ENCODE data around the gene ADAMTS2.

ADAMTS2 gene

DNA sequence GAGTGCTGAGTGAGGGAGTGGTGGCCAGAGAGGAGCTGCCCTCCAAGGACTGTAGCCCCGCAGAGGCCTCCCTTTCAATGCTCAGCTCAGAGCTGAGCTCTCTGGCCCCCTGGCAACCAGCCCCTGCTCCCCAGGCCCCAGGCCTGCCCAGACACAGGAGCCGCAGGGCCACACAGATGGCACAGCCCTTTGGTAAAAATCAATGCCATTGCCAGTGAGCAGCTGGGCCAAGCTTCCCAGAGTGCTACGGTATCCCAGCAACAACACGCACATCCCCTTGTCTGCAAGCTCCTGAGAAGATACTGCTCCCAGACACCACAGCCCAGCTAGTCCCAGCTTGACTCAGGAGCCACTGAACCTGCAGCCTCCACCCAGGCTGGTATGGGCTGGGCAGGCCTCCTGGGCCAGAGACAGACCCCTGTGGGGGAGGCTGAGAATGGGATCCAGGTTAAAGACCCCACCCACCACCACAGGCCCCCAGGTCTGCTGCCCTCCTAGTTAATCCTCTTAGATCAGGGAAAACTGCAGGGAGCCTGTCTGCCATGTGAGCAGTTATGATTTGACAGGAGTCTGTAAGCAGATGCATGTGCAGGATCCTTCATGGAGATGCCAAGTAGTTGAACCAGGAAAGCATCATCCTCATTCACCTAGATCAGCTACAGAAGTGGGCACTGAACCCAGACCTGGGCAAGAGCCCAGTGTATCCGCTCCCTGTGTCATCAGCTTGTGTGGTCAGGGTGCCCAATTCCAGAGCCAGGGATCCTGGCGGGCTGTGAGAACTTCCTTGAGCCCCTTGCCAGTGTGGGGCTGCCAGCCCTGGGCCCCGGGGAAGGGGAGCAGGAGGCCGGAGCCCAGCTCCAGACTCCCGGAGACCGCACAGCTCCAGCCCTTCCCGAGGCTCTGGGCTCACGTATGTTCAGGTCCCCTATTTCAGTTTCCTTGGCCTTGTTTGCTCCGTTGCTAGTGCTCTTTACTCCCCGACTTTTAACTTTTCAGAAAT is 26.7 kb upstream of the ADAMTS2 start:
- peak; percentile 7 for DNase-seq

DNA sequence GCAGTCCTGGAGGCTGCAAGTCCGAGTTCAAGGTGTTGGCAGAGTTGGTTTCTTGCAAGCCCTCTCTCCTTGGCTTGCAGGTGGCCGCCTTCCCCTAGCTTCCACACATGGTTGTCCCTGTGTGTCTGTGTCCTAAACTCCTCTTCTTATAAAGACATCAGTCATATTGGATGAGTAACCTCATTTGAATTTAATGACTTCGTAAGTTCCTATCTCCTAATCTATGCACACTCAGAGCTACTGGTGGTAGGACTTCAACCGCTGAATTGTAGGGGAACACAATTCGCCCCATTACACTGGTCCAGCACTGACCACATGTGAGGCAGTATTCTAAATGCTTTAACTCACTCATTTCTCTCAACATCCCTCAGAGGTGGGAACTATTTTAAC is 25.9 kb upstream of the ADAMTS2 start:
- no peak for DNase-seq

- no peak for DNase-seq
Observed at GRCh38 chr5:179370490-179371120, 25.3 kb upstream of the ADAMTS2 start.

- no peak for DNase-seq
Observed at GRCh38 chr5:179369530-179369884, 24.2 kb upstream of the ADAMTS2 start.

GRCh38 chr5:179368806-179369529 is 23.7 kb upstream of the ADAMTS2 start:
- DNase-seq: no peak

GRCh38 chr5:179368126-179368805 is 23.0 kb upstream of the ADAMTS2 start:
- DNase-seq: no peak

DNA sequence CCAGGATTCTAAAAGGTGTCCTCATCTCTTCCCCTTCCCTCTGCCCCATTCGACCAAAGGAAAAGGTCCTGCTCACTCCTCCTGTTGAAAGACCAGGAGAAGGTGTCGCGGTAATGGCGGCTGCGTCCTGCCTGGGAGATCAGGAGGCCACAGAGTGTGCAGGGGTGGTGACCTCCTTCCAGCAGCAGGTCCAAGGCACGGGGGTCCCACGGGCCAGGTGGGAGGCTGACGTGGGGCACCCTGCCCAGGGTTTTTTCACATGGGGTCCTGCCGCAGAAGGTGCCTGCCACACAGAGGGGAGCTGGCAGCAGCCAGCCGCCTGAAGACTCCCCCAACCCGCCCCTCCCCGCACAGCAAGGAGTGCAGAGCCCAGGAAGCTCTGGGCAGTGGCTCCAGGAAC is 22.2 kb upstream of the ADAMTS2 start:
- no peak for DNase-seq

DNA sequence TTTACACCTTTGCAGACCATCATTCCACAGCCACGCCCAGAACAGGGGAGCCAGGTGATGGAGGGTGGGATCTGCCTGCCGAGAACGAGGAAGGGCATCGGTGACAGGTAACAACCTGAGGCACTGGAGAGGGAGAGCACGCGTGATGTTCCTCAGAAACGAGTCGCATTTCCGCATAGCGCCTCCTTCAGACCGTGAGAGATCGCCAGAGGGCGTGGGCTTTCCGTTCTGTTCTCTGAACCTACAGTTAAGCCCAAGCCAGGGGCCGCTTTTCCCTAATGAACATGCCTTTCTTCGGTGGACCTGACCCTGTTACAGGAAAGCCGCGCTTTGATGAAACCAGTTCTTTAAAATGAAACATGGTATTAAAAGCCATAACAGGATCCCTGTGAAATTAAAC is 17.1 kb upstream of the ADAMTS2 start:
- DNase-seq: no peak

- no peak for DNase-seq
Observed at GRCh38 chr5:179361037-179361603, 15.9 kb upstream of the ADAMTS2 start.

DNA sequence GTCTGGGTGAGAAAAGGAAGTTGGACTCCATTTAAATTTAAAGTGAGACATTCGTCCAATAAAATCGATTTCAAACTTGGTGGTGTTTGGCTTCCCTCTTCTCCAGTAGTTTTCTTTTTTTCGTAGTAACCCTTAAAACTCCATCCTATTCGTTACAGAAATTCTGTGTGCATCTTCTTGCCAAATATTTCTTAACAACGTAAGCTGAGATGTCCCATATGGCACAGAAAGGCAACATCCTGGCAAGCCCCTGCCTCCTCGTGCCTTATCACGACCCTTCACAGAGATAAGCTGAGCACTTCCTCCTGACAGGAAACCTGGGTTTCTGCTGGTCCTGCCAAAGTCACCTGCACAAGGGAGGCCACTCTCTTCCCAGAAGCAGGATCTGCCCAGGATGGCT is 11.8 kb upstream of the ADAMTS2 start:
- DNase-seq: no peak

DNA sequence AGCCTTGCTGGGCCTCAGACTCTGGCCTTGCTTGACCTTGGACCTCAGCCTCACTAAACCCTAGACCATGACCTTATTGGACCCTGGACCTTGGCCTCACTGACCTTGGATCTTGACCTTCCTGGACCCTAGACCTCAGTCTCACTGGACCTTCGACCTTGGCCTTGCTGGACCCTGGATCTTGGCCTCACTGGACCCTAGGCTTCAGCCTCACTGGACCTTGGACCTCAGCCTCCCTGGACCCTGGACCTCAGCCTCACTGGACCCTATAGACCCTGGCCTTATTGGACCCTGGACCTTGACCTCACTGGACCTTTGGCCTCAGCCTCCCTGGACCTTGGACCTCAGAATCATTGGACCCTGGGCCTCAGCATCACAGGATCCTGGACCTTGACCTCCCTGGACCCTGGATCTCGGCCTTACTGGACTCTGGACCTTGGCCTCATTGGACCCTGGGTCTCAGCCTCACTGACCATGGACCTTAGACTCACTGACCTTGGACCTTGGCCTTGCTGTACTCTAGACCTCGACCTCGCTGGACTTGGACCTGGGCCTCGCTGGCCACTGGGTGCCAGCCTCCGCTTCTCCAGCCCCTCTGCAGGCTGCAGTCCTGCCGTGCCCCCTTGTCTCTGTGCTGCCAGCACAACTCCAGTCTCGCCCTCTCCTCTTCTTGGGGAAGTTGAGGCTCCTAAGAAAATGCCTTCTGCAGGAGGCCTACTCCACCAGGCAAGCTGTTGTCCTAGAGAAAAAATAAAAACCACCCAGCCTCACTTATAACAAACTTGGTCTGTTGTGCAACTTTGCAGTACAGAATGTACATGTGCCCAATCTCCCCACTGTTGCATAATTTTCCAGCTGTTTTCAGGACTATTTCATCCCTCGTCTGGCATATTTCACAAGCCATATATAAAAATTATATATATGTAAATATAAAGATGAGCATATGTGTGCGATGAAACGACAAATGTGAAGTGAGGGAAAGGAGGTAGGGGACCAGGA is 11.0 kb upstream of the ADAMTS2 start:
- no peak for DNase-seq

GRCh38 chr5:179354305-179354882 is 9.1 kb upstream of the ADAMTS2 start:
- no peak for DNase-seq

DNA sequence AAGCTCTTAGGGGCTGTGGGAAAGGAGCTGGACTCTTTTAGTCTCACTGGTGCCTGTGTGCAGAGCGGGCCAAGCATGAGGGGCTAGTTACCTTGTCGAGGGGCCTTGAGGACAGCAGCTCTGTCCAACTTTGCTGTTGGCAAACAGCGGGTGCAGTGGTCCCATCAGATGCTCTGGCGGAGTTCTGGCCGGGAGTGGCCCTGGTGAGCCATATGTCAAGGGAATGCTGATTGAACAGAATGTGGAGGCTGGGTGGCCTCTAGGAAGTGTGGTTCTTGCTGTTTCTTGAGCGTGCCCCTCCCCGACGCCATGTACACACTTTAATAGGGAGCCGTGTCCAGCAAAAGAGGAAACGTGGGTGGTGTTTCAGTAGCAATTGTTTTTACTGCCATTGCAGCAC is 3.6 kb upstream of the ADAMTS2 start:
- no peak for DNase-seq

DNA sequence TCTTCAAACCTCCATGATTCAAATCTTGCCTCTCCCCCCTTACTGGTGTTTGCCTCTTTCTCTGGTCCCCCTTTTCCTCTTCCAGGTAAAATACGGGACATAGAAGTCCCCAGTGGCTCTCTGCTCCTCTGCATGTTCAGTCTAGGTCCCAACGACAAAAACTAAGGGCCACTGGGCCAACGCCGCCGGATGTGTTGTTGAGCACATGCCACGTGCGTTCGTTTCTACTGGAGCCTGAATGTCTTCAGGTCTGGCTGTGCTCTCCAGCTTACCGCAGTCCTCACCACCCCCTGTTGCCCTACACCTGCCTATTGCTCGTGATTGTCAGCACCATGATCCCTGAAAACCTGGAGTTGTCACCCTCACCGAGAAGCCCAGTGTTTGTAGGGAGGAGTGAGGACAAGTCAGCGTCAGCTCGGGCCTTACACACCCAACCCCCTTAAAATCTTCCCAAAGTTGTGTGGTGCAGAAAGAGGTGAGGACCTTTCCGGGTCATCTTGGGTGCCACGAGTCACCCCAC is 2.8 kb upstream of the ADAMTS2 start:
- no peak for DNase-seq

DNA sequence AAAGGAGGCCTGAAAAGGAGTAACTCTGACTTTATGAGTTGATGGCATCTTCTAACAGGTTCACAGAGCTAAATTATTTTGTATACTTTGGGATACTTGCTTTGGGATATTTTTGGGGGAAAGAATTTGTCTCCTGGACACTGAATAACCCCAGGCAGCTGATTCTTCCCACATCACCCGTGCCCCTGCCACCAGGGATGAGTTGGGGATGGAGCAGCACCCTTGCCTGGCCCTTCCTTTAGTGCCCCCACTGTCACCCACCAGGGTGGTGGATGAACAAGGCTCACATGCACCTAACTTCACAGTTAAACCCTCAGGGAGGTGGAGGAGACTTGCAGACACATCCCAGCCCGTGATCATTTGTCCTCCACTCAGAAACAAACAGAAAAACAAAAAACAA is 2.3 kb upstream of the ADAMTS2 start:
- no peak for DNase-seq

DNA sequence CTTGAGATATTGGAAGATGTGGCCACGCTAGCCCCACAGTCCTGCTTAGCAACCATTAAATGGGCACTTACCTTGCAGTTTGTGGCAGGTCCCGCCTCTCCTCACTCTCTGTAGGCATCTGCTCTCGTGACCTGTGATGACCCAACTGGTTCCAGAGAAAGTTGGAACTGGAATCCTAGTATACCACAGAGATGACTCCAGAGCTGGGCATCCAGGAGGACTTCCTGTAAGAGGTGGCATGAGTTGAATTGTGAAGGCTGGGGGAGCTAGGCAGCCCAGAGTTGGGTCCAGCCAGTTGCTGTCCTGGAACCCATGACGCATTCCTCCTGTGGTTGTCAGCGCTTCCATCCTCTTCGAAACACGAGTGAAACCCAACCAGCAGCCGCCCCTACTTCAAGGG is 1.6 kb upstream of the ADAMTS2 start:
- DNase-seq: no peak

- no peak for DNase-seq
Observed at GRCh38 chr5:179346401-179346800, 1.1 kb upstream of the ADAMTS2 start.

- DNase-seq: no peak
Observed at GRCh38 chr5:179345183-179345432, 153 bp downstream of the ADAMTS2 start.

DNA sequence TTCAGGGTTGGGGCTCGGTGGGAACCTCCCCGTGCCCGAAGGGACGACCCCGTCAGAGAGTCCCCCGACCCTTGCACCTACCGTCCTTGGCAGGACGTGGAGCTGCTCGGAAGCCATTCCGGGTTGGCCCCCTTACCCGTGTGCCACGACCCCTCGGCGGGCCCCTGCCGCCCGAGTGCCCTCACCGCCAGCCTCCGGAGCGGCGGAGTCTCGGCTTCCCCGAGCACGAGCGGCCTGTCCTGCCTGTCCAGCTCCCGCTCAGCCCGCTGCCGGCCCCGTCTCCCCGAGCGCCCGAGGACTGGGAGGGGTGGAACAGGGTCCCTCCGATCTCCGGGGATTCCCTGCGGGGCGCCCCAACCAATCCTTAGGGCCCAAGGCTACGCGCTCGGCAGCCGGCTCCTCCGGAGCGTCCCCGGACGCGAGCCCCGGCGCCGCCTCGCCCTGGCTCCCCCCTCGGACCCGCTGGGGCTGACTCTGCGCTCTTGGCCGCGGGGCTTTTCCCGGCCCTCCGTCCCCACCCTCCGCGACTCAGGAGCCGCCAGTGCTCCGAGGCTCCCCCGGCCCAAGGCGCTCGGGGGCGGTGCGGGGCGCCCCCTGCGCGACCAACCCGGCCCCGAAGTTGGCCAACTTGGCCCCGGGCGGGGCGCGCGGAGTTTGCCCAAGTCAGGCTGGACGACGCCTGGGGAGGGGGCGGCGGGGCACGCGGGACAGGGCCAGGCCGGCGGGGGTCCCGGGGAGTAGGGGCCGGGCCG is 654 bp downstream of the ADAMTS2 start:
- peak; percentile 28 for DNase-seq

GRCh38 chr5:179343719-179344430 is 1.4 kb downstream of the ADAMTS2 start:
- DNase-seq: peak; percentile 36
